ENCODE measurements around the gene HTR3E. TPM values are rescaled to one million over a fixed set of nuclear protein-coding genes. Genes with fewer than 3 reads are reported as not detected.
A peak's percentile ranks its signal among the peaks of the same experiment; 100 is the strongest.
"Not testable (repeated sequence)": the region's sequence is repeated elsewhere in the genome, so short reads cannot be mapped to it uniquely, and the experiment has no call there.

The HTR3E gene
- total and polyA plus RNA-seq, 12 donors, result not detected

GRCh38 chr3:184068344-184068743 is 28.5 kb upstream of the HTR3E start:
- TF ChIP-seq POLR2A (IDR thresholded peaks at IDR 0.05) (no peak), CTCF (IDR thresholded peaks at IDR 0.05) (no peak)
- Histone ChIP-seq H3K36me3 (replicated peaks in 1 of 2) (no peaks in the 10 kb centered on the region), H3K9me3 (replicated peaks in 1 of 3) (no peaks in the 10 kb centered on the region), H3K4me3 (no peak overlapping the region), H3K27me3 (no peaks in the 10 kb centered on the region), H3K27ac (no peak overlapping the region), H3K4me1 (replicated peaks in 1 of 2) (no peaks in the 10 kb centered on the region)
- intact Hi-C loops (cut with DNase I), result no loop called here
- DNase-seq, result peak in 1 of 7 donors; percentile 6
- WGBS, 4 donors, result 87 to 94% (median 91%) methylated on average over 2 to 5 of the region's 5 CpGs

- DNase-seq; H3K4me3 ChIP-seq; H3K27me3 ChIP-seq; H3K9me3 ChIP-seq (replicated peaks in 1 of 3); H3K4me1 ChIP-seq (replicated peaks in 1 of 2); H3K27ac ChIP-seq; H3K36me3 ChIP-seq (replicated peaks in 1 of 2); intact Hi-C loops (cut with DNase I): not testable (repeated sequence)
- WGBS, 4 donors, result 81 to 91% (median 88%) methylated on average over 7 of the region's 7 CpGs
Measured at GRCh38 chr3:184071142-184071541, 25.7 kb upstream of the HTR3E start.

- Histone ChIP-seq H3K4me1 (replicated peaks in 1 of 2) (no peaks in the 10 kb centered on the region), H3K27me3 (no peaks in the 10 kb centered on the region), H3K9me3 (replicated peaks in 1 of 3) (no peaks in the 10 kb centered on the region), H3K4me3 (no peak overlapping the region), H3K27ac (no peak overlapping the region), H3K36me3 (replicated peaks in 1 of 2) (no peaks in the 10 kb centered on the region)
- WGBS, 4 donors, result 82 to 86% (median 83%) methylated on average over 4 of the region's 4 CpGs
- peak in 1 of 7 donors; percentile 1 for DNase-seq
- intact Hi-C loops (cut with DNase I), result no loop called here
- TF ChIP-seq POLR2A (IDR thresholded peaks at IDR 0.05), result no peak
- TF ChIP-seq CTCF (IDR thresholded peaks at IDR 0.05), result no peak
Measured at GRCh38 chr3:184073621-184074020, 23.2 kb upstream of the HTR3E start.

- intact Hi-C loops (cut with DNase I), result no loop called here
Measured at GRCh38 chr3:184075901-184076300, 21.0 kb upstream of the HTR3E start.

More at GRCh38 chr3:184075901-184076300, 21.0 kb upstream of the HTR3E start:
- Histone ChIP-seq H3K27me3 (no peaks in the 10 kb centered on the region), H3K4me3 (no peak overlapping the region), H3K9me3 (replicated peaks in 1 of 3) (no peaks in the 10 kb centered on the region), H3K4me1 (replicated peaks in 1 of 2) (no peaks in the 10 kb centered on the region), H3K36me3 (replicated peaks in 1 of 2) (no peaks in the 10 kb centered on the region), H3K27ac (no peak overlapping the region)
- DNase-seq, result no peak
- WGBS, 4 donors, result 68 to 91% (median 88%) methylated on average over 2 to 6 of the region's 6 CpGs
- TF ChIP-seq CTCF (IDR thresholded peaks at IDR 0.05) (no peak), POLR2A (IDR thresholded peaks at IDR 0.05) (no peak)

Data from adrenal gland (tissue), 12 donors.